ENCODE results near the gene EEF2. TPM values are rescaled to one million over a fixed set of nuclear protein-coding genes. Genes with fewer than 3 reads are reported as not detected.
A peak's percentile ranks its signal among the peaks of the same experiment; 100 is the strongest.

EEF2 gene
- total RNA-seq, 1 donor from 2014 or later: 3,162 TPM

DNA sequence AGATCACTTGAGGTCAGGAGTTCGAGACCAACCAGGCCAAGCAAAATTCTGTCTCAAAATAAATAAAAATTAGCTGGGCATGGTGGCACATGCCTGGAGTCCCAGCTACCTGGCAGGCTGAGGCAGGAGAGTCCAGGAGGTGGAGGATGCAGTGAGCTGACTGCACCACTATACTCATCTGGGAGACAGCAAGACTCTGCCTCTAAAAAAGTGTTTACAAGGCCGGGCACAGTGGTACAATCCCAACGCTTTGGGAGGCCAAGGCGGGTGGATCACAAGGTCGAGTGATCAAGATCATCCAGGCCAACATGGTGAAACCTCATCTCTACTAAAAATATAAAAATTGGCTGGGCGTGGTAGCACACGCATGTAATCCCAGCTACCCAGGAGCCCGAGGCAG is 10.1 kb downstream of the EEF2 start:
- Mint-ChIP-seq H3K27ac (ENCODE audit: unreplicated experiment) (no peak overlapping the region), H3K4me3 (ENCODE audit: unreplicated experiment) (no peak overlapping the region), H3K4me1 (ENCODE audit: unreplicated experiment) (peaks cover under 1% of the 10 kb centered on the region), H3K9me3 (ENCODE audit: unreplicated experiment) (no peaks in the 10 kb centered on the region), H3K36me3 (ENCODE audit: unreplicated experiment) (peaks cover 31% of the 10 kb centered on the region), H3K27me3 (ENCODE audit: unreplicated experiment) (no peaks in the 10 kb centered on the region)
- no peak for DNase-seq (ENCODE audit: extremely low spot score, unreplicated experiment)
- no peak for TF ChIP-seq CTCF (IDR thresholded peaks at IDR 0.05)

DNA sequence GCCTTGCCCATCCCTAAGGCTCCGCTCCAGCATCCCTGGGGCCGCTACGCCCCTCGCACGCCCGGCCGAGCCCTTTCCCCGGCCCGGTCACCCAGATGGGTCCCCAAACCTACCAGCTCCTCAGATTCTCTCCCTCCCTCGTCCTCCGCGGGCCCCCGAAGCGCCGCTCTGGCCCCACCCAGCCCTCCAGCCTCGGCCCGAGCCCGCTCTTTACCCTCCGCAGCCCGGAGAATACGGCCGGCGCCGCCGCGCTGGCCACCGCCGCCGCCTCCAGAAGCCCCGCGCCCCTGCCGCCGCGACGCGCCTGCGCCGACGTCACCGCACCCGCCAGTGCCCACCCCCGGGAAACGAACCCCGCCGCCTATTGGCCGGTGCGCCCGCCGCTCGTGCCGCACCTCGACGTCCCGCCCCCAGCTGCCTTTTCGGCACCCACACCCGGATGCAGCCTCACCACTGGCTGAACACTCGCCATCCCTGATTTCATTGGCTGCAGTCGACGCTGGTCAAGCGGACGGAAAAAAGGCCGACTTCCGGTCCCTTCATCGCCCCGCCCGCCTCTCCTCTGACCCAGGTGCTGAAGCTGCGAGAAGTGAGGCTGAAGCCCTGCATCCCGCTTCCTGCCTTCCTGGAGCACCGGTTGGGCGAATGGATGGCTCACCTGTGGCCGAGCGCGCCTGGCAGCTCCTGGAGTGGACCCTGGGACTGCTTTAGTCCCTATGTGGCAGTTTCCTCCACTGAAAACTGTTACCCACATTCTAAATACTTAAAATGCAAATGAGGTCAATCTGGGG is 14.3 kb downstream of the EEF2 start, which contains the start of gene DAPK3:
Gene DAPK3, minus strand, starts transcription at position 292 of the 791 bp plus-strand sequence. CDS start 1,364 bp downstream, outside the sequence.
- Mint-ChIP-seq H3K27me3 (ENCODE audit: unreplicated experiment) (no peaks in the 10 kb centered on the region), H3K36me3 (ENCODE audit: unreplicated experiment) (peaks cover 15% of the 10 kb centered on the region), H3K4me3 (ENCODE audit: unreplicated experiment) (peak within 1 kb of the TSS; percentile 97), H3K27ac (ENCODE audit: unreplicated experiment) (peak within 1 kb of the TSS; percentile 96), H3K4me1 (ENCODE audit: unreplicated experiment) (peaks cover 25% of the 10 kb centered on the region), H3K9me3 (ENCODE audit: unreplicated experiment) (no peaks in the 10 kb centered on the region)
- TF ChIP-seq CTCF (IDR thresholded peaks at IDR 0.05): no peak
- peak; percentile 99 for DNase-seq (ENCODE audit: extremely low spot score, unreplicated experiment)

DNA sequence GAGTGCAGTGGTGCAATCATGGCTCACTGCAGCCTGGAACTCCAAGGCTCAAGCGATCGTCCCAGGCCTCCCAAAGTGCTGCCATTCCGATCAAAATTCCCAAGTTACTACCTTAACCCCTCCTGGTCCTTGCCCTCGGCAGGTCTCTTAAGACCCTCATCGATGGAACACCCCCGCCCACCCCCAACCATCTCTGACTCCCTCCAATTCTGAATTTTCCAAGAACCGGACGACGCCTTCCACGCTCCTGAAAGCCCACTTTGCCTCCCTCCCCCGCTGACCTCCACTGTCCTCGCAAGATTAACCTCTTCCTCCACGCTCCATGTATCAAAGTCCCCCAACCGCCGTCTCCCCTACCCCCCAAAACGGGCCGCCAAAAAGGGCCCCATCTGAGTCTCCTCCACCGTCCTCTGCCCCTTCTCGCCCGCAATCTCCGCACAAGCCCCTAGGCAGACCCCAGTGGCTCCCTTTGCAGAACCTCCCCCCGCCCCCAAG is 14.9 kb downstream of the EEF2 start:
- H3K9me3 Mint-ChIP-seq (ENCODE audit: unreplicated experiment): no peaks in the 10 kb centered on the region
- H3K27me3 Mint-ChIP-seq (ENCODE audit: unreplicated experiment): no peaks in the 10 kb centered on the region
- peaks cover 25% of the 10 kb centered on the region for H3K4me1 Mint-ChIP-seq (ENCODE audit: unreplicated experiment)
- peaks cover 12% of the 10 kb centered on the region for H3K36me3 Mint-ChIP-seq (ENCODE audit: unreplicated experiment)
- H3K27ac Mint-ChIP-seq (ENCODE audit: unreplicated experiment): peak overlapping the region; percentile 96
- peak overlapping the region; percentile 97 for H3K4me3 Mint-ChIP-seq (ENCODE audit: unreplicated experiment)
- no peak for TF ChIP-seq CTCF (IDR thresholded peaks at IDR 0.05)
- no peak for DNase-seq (ENCODE audit: extremely low spot score, unreplicated experiment)

- H3K4me1 Mint-ChIP-seq (ENCODE audit: unreplicated experiment): peaks cover 25% of the 10 kb centered on the region
- H3K36me3 Mint-ChIP-seq (ENCODE audit: unreplicated experiment): peaks cover 12% of the 10 kb centered on the region
- H3K9me3 Mint-ChIP-seq (ENCODE audit: unreplicated experiment): no peaks in the 10 kb centered on the region
- no peak for DNase-seq (ENCODE audit: extremely low spot score, unreplicated experiment)
- peak; percentile 42 for TF ChIP-seq CTCF (IDR thresholded peaks at IDR 0.05)
- peak overlapping the region; percentile 96 for H3K27ac Mint-ChIP-seq (ENCODE audit: unreplicated experiment)
- H3K27me3 Mint-ChIP-seq (ENCODE audit: unreplicated experiment): no peaks in the 10 kb centered on the region
- H3K4me3 Mint-ChIP-seq (ENCODE audit: unreplicated experiment): peak overlapping the region; percentile 97
These were observed 15.6 kb downstream of the EEF2 start for GRCh38 chr19:3969435-3970312.
